GM12878 (cell line): ENCODE measurements around the gene ZSCAN32. TPM values are rescaled to one million over a fixed set of nuclear protein-coding genes. Genes with fewer than 3 reads are reported as not detected.

Experiments
- ATAC-seq: fragments of 200-7000 bp; cut with Tn5 transposase; 3 replicates; pipeline ENCODE4 v1.9.1; 2020; ENCODE audit warnings: mild to moderate bottlenecking, moderate library complexity
- BruUV-seq: library from RNA; stranded (reverse); fragments of 400-500 nt; replicated peaks from 2 replicates; lab custom pipeline; 2021; lab: Mats Ljungman, UMichigan
- CTCF ChIA-PET: fragments of 300-600 bp; sonication (Branson Sonifier 250); formaldehyde crosslinking; extraction: SDS; loops from one replicate; lab custom pipeline; 2021; ENCODE audit warnings: inconsistent platforms; lab: Yijun Ruan, JAX
- POLR2A ChIA-PET: fragments of 350-600 bp; formaldehyde crosslinking; extraction: SDS; loops from one replicate; lab custom pipeline; 2021; ENCODE audit warnings: inconsistent platforms; lab: Charles Lee
- RAD21 ChIA-PET: fragments of 300-600 bp; sonication (Branson Sonifier 250); formaldehyde crosslinking; loops from one replicate; lab custom pipeline; 2023; ENCODE audit warnings: antibody characterized with exemption; ENCODE audit not compliant: unreplicated experiment; lab: Charles Lee
- SMC1A ChIA-PET: fragments of 300-600 bp; sonication (Branson Sonifier 250); formaldehyde crosslinking; loops from one replicate; lab custom pipeline; 2023; ENCODE audit not compliant: unreplicated experiment, uncharacterized antibody; lab: Charles Lee
- DNase-seq: peaks from one replicate; pipeline ENCODE4 v3.0.0-alpha.2; 2011; ENCODE audit warnings: low read depth, low spot score
- FAIRE-seq: peaks from 3 replicates; lab custom pipeline; 2011; peaks lifted over from hg19 to GRCh38; lab: Jason Lieb, UNC
- H2AFZ ChIP-seq: 2 replicates; pipeline ENCODE4 v1.6.0; 2011; ENCODE audit warnings: low read depth, low read length, control low read depth; ENCODE audit not compliant: control insufficient read depth
- H3K27ac ChIP-seq: 2 replicates; pipeline ENCODE4 v1.5.1; 2011; ENCODE audit warnings: control low read depth; ENCODE audit not compliant: control insufficient read depth, insufficient read depth
- H3K27me3 ChIP-seq, 2 experiments: replicated peaks in 1 of 2; 2 replicates each; pipeline versions ENCODE4 v1.6.0 to v1.6.1; 2011; ENCODE audit warnings: low read length in 1 of 2; ENCODE audit not compliant: control insufficient read depth in 2 of 2, insufficient read depth in 2 of 2
- H3K36me3 ChIP-seq, 2 experiments: 2 replicates each; pipeline ENCODE4 v1.5.1; 2011; ENCODE audit warnings: low read length in 1 of 2; ENCODE audit not compliant: control insufficient read depth in 2 of 2, insufficient read depth in 2 of 2
- H3K4me1 ChIP-seq: 2 replicates; pipeline ENCODE4 v1.6.1; 2011; ENCODE audit warnings: mild to moderate bottlenecking, low read length, moderate library complexity, mixed read lengths; ENCODE audit not compliant: control insufficient read depth, insufficient read depth
- H3K4me2 ChIP-seq: 2 replicates; pipeline ENCODE4 v1.6.0; 2011; ENCODE audit warnings: control low read depth; ENCODE audit not compliant: control insufficient read depth, insufficient read depth
- H3K4me3 ChIP-seq: fragments of 200-600 bp; sonication (generic); 2 replicates; pipeline ENCODE4 v1.5.1; 2016
- H3K79me2 ChIP-seq: 2 replicates; pipeline ENCODE4 v1.6.0; 2011; ENCODE audit warnings: low read length; ENCODE audit not compliant: control insufficient read depth, insufficient read depth
- H3K9ac ChIP-seq: 2 replicates; pipeline ENCODE4 v1.8.0; 2011; ENCODE audit warnings: low read length, control low read depth, mixed read lengths; ENCODE audit not compliant: control insufficient read depth, insufficient read depth
- H3K9me3 ChIP-seq: replicated peaks from 3 replicates; pipeline ENCODE4 v1.5.1; 2011; ENCODE audit warnings: mild to moderate bottlenecking, low read length; ENCODE audit not compliant: control insufficient read depth, insufficient read depth
- H4K20me1 ChIP-seq: 2 replicates; pipeline ENCODE4 v1.6.0; 2011; ENCODE audit not compliant: control insufficient read depth, insufficient read depth
- CBX5 ChIP-seq: sonication (generic); IDR thresholded peaks from 2 replicates; pipeline ENCODE4 v1.6.1; 2016; ENCODE audit warnings: low read depth, moderate library complexity, mild to moderate bottlenecking, inconsistent platforms
- ESRRA ChIP-seq: IDR thresholded peaks from 2 replicates; pipeline ENCODE4 v1.6.1; 2012; ENCODE audit warnings: mild to moderate bottlenecking, low read length, improper control_type of control experiment
- FOXM1 ChIP-seq: IDR thresholded peaks from 2 replicates; pipeline ENCODE4 v1.6.1; 2012; ENCODE audit warnings: low read depth, mild to moderate bottlenecking, inconsistent platforms, low read length, moderate library complexity
- HDAC6 ChIP-seq: fragments of 200-600 bp; sonication (generic); IDR thresholded peaks from one replicate; pipeline ENCODE4 v1.8.0; 2017; ENCODE audit warnings: antibody characterized with exemption; ENCODE audit not compliant: unreplicated experiment
- MTA3 ChIP-seq: IDR thresholded peaks from 2 replicates; pipeline ENCODE4 v1.6.1; 2012; ENCODE audit warnings: low read length, inconsistent platforms, borderline replicate concordance
- NRF1 ChIP-seq: conservative IDR thresholded peaks from 2 replicates; pipeline ENCODE4 v1.6.1; 2011; ENCODE audit warnings: mild to moderate bottlenecking, low read depth, low read length, improper control_type of control experiment
- POLR2A ChIP-seq: IDR thresholded peaks from 2 replicates; pipeline ENCODE4 v1.6.1; 2011; ENCODE audit warnings: low read depth, mild to moderate bottlenecking, low read length
- RELA ChIP-seq: fragments of 450-650 bp; IDR thresholded peaks from 2 replicates; pipeline ENCODE4 v1.8.0; 2014; ENCODE audit warnings: borderline replicate concordance; ENCODE audit not compliant: partially characterized antibody
- RFX5 ChIP-seq: IDR thresholded peaks from 2 replicates; pipeline ENCODE4 v1.6.1; 2011; ENCODE audit warnings: low read depth, low read length, improper control_type of control experiment
- STAT1 ChIP-seq: fragments of 450-650 bp; conservative IDR thresholded peaks from 2 replicates; pipeline ENCODE4 v1.6.1; 2014; ENCODE audit warnings: antibody characterized with exemption, mild to moderate bottlenecking
- SUPT20H ChIP-seq: IDR thresholded peaks from 2 replicates; pipeline ENCODE4 v1.6.1; 2011; ENCODE audit warnings: low read depth, mild to moderate bottlenecking, low read length, moderate library complexity, borderline replicate concordance; ENCODE audit not compliant: control insufficient read depth
- ZNF622 ChIP-seq: fragments of 450-650 bp; IDR thresholded peaks from 2 replicates; pipeline ENCODE4 v1.6.1; 2017; ENCODE audit warnings: mild to moderate bottlenecking, inconsistent platforms
- WGBS: methylation state at CpG from one replicate; pipeline ENCODE4 v1.1.6; 2016; ENCODE audit warnings: low lambda C conversion rate; ENCODE audit not compliant: insufficient replicate concordance, insufficient coverage; ENCODE audit errors: missing lambda C conversion rate; 5-methylcytosine and 5-hydroxymethylcytosine counted together
- in situ Hi-C: fragments of 300-500 bp; cut with MboI; formaldehyde crosslinking; loops from 9 replicates; pipeline ENCODE4 v1.14.3; 2018; ENCODE audit warnings: mixed read lengths
- intact Hi-C: fragments of 100-400 bp; cut with micrococcal nuclease; formaldehyde crosslinking; loops from one replicate; pipeline ENCODE4 v1.14.2; 2022; ENCODE audit not compliant: unreplicated experiment
- polyA plus RNA-seq, 11 experiments: library from polyadenylated mRNA; depleted of rRNA in 4 of 11; unstranded in 6 of 11; stranded (reverse) in 5 of 11; fragments of >200 nt; fragmentation: Nextera tagmentation in 4 of 11; fragmentation: Illumina TruSeq in 1 of 11; extraction: Ambion mirVana in 4 of 11; extraction: Trizol in 1 of 11; gene quantifications; 1 replicate in 1 of 11; 2 replicates in 10 of 11; pipeline versions ENCODE4 v1.2.1 to v1.2.3, GENCODE V29; 2011 to 2016; ENCODE audit warnings: inconsistent platforms in 2 of 11, missing spikeins in 2 of 11, low read depth in 1 of 11
- total RNA-seq, 4 experiments: library from RNA; depleted of rRNA in 3 of 4; stranded (reverse); fragments of >200 nt in 3 of 4; fragmentation: Illumina TruSeq in 1 of 4; extraction: Trizol in 1 of 4; gene quantifications; 2 replicates each; pipeline versions ENCODE4 v1.2.1 to v1.2.3, GENCODE V29; 2013 to 2021
- TF ChIP-seq, protein P1 (sequence below): fragments of 450-650 bp; IDR thresholded peaks from 2 replicates; pipeline ENCODE4 v1.6.1; 2017; ENCODE audit warnings: mild to moderate bottlenecking, moderate library complexity
- TF ChIP-seq, protein P2 (sequence below): fragments of 450-650 bp; formaldehyde crosslinking; IDR thresholded peaks from 2 replicates; pipeline ENCODE4 v1.5.0; 2022; ENCODE audit warnings: mild to moderate bottlenecking, missing genetic modification characterization

Gene ZSCAN32
- total and polyA plus RNA-seq, 10 of the 15 experiments (the other 5 are each of a cell fraction or from before 2014, with no cell fraction given) = 9.6 to 23.8 (median 15.5) TPM

DNA sequence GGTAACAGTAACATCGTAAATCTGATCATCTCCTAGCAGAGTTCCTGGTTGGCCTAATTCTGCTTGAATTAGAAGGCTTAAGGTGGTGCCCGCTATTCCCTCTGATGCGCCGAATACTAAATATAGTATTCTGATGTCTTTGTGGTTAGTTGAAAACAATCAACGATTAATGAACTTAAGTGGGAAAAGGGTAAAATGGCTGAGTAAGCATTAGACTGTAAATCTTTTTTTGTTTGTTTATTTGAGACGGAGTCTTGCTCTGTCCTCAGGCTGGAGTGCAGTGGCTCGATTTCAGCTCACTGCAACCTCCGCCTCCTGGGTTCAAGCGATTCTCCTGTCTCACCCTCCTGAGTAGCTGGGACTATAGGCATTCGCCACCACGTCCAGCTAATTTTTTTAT, 31.7 kb downstream of the ZSCAN32 start:
- peaks cover 3% of the 10 kb centered on the region; the same call in 2 of the 3 replicates for H3K9me3 ChIP-seq
- FAIRE-seq (no peak), ATAC-seq (no peak), DNase-seq (no peak)
- TF ChIP-seq MTA3 (no peak), CBX5 (no peak), HDAC6 (no peak), POLR2A (no peak), ZNF622 (no peak), SUPT20H (no peak), FOXM1 (no peak), NRF1 (no peak), RFX5 (no peak), STAT1 (no peak), RELA (no peak), ESRRA (no peak)
- TF ChIP-seq, protein P1, sequence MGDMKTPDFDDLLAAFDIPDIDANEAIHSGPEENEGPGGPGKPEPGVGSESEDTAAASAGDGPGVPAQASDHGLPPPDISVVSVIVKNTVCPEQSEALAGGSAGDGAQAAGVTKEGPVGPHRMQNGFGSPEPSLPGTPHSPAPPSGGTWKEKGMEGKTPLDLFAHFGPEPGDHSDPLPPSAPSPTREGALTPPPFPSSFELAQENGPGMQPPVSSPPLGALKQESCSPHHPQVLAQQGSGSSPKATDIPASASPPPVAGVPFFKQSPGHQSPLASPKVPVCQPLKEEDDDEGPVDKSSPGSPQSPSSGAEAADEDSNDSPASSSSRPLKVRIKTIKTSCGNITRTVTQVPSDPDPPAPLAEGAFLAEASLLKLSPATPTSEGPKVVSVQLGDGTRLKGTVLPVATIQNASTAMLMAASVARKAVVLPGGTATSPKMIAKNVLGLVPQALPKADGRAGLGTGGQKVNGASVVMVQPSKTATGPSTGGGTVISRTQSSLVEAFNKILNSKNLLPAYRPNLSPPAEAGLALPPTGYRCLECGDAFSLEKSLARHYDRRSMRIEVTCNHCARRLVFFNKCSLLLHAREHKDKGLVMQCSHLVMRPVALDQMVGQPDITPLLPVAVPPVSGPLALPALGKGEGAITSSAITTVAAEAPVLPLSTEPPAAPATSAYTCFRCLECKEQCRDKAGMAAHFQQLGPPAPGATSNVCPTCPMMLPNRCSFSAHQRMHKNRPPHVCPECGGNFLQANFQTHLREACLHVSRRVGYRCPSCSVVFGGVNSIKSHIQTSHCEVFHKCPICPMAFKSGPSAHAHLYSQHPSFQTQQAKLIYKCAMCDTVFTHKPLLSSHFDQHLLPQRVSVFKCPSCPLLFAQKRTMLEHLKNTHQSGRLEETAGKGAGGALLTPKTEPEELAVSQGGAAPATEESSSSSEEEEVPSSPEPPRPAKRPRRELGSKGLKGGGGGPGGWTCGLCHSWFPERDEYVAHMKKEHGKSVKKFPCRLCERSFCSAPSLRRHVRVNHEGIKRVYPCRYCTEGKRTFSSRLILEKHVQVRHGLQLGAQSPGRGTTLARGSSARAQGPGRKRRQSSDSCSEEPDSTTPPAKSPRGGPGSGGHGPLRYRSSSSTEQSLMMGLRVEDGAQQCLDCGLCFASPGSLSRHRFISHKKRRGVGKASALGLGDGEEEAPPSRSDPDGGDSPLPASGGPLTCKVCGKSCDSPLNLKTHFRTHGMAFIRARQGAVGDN = no peak
- TF ChIP-seq, protein P2, sequence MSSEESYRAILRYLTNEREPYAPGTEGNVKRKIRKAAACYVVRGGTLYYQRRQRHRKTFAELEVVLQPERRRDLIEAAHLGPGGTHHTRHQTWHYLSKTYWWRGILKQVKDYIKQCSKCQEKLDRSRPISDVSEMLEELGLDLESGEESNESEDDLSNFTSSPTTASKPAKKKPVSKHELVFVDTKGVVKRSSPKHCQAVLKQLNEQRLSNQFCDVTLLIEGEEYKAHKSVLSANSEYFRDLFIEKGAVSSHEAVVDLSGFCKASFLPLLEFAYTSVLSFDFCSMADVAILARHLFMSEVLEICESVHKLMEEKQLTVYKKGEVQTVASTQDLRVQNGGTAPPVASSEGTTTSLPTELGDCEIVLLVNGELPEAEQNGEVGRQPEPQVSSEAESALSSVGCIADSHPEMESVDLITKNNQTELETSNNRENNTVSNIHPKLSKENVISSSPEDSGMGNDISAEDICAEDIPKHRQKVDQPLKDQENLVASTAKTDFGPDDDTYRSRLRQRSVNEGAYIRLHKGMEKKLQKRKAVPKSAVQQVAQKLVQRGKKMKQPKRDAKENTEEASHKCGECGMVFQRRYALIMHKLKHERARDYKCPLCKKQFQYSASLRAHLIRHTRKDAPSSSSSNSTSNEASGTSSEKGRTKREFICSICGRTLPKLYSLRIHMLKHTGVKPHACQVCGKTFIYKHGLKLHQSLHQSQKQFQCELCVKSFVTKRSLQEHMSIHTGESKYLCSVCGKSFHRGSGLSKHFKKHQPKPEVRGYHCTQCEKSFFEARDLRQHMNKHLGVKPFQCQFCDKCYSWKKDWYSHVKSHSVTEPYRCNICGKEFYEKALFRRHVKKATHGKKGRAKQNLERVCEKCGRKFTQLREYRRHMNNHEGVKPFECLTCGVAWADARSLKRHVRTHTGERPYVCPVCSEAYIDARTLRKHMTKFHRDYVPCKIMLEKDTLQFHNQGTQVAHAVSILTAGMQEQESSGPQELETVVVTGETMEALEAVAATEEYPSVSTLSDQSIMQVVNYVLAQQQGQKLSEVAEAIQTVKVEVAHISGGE (CRISPR knock-in tag) = no peak
- H3K27ac ChIP-seq = no peak overlapping the region
- 78% methylated on average over 11 of the region's 11 CpGs for WGBS
- H3K4me2 ChIP-seq = no peak overlapping the region
- H3K4me1 ChIP-seq = no peaks in the 10 kb centered on the region
- H3K27me3 ChIP-seq = no peaks in the 10 kb centered on the region
- in situ Hi-C loops = no loop called here
- no peaks in the 10 kb centered on the region for H4K20me1 ChIP-seq
- CTCF ChIA-PET = no interaction called here
- POLR2A ChIA-PET = no interaction called here
- H3K4me3 ChIP-seq = no peak overlapping the region
- no TSS peak for BruUV-seq
- SMC1A ChIA-PET = no interaction called here
- H2AFZ ChIP-seq = no peak overlapping the region
- H3K79me2 ChIP-seq = no peaks in the 10 kb centered on the region
- no peak overlapping the region for H3K9ac ChIP-seq
- intact Hi-C loops = no loop called here
- no peaks in the 10 kb centered on the region for H3K36me3 ChIP-seq
- RAD21 ChIA-PET = no interaction called here
